GM12865 (cell line): ENCODE data around the gene WNT4.
A peak's percentile ranks its signal among the peaks of the same experiment; 100 is the strongest.

Experiments used
- DNase-seq: peaks from one replicate; pipeline ENCODE4 v3.0.0; 2010; ENCODE audit warnings: low read depth
- H3K4me3 ChIP-seq: 2 replicates; pipeline ENCODE4 v1.5.1; 2011; ENCODE audit warnings: mild to moderate bottlenecking, low read depth, low read length, control low read depth
- TF ChIP-seq, protein P1 (sequence below): IDR thresholded peaks from 2 replicates; pipeline ENCODE4 v1.5.1; 2011; ENCODE audit warnings: low read length, control low read depth, low read depth, inconsistent platforms; ENCODE audit not compliant: insufficient read depth; ENCODE audit errors: missing control alignments

WNT4 gene

DNA sequence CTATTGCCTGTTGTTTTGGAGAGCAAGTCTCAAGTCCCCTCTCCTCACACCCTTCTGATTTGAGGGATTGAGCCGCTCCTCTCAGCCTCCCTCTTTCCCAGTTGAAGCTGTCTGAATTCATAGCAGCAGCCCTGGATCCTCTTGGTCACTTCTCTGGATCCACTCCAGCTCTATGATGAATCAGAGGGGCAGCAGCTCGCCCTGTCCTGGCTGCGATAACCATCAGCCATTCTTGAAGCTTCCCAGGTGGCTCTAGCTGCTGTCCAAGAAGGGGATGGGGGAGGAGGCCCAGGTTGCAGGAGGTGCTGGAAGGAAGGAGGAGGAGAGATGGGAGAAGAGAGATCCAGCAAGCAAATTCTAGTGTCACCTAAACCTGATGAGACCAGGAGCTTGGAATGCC, 31.3 kb downstream of the WNT4 start:
- no peak overlapping the region for H3K4me3 ChIP-seq
- TF ChIP-seq, protein P1, sequence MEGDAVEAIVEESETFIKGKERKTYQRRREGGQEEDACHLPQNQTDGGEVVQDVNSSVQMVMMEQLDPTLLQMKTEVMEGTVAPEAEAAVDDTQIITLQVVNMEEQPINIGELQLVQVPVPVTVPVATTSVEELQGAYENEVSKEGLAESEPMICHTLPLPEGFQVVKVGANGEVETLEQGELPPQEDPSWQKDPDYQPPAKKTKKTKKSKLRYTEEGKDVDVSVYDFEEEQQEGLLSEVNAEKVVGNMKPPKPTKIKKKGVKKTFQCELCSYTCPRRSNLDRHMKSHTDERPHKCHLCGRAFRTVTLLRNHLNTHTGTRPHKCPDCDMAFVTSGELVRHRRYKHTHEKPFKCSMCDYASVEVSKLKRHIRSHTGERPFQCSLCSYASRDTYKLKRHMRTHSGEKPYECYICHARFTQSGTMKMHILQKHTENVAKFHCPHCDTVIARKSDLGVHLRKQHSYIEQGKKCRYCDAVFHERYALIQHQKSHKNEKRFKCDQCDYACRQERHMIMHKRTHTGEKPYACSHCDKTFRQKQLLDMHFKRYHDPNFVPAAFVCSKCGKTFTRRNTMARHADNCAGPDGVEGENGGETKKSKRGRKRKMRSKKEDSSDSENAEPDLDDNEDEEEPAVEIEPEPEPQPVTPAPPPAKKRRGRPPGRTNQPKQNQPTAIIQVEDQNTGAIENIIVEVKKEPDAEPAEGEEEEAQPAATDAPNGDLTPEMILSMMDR = no peak
- DNase-seq = no peak

- TF ChIP-seq, protein P1 = no peak
- no peak for DNase-seq
- no peak overlapping the region for H3K4me3 ChIP-seq
These were observed 31.8 kb downstream of the WNT4 start for GRCh38 chr1:22111115-22111514.

DNA sequence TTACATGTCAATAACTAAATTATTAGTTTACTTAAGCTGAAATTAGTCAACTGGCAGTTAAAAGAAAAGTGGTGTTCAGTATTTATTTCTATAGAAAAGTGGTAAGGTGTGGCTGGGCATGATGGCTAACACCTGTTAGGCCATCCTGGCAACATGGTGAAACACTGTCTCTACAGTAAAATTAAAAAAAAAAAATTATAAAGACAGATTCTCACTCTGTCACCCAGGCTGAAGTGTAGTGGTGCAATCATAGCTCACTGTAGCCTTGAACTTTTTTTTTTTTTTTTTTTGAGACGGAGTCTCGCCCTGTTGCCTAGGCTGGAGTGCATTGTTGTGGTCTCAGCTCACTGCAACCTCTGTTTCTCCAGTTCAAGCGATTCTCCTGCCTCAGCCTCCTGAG, 32.9 kb downstream of the WNT4 start:
- H3K4me3 ChIP-seq = no peak overlapping the region
- no peak for DNase-seq
- TF ChIP-seq, protein P1 = no peak

DNA sequence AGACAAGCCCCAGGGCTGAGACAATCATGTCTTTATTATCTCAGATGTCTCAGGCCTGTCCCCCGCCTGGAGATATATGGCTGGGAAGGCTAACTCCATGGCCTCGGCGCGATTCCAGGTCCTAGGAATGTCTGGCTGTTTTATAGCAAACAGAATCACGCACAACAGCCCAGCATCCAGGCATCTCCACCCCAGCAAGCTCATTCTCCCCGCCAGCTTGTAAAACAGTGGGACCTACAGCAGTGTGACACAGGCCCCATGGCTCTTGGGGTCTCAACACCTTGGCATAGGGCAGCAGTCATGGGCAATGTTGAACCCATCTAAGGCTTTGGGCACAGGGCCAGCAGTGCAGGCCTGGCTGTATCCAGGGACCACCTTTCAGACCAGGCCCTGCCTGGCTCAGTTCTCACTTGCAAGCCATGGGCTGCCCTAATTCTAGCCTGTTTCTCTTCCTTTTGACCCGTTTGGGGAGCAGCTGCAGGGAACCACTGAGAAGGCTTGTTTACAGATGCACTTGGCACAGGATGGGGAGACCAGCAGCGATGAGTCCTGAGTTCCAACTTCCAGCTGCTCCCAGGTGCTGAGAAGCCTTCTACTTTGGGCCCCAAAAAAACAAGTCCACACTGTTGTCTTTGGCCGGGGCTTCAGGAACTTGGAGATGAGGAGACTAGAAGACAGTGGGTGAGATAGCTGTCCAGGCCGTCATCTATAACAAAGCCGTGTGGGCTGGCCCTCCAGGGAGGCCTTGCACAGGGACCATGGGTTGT, 34.4 kb downstream of the WNT4 start:
- no peak overlapping the region for H3K4me3 ChIP-seq
- DNase-seq = no peak
- TF ChIP-seq, protein P1 = no peak

GRCh38 chr1:22107126-22107525, 35.8 kb downstream of the WNT4 start:
- TF ChIP-seq, protein P1 = no peak
- DNase-seq = no peak
- no peak overlapping the region for H3K4me3 ChIP-seq

DNA sequence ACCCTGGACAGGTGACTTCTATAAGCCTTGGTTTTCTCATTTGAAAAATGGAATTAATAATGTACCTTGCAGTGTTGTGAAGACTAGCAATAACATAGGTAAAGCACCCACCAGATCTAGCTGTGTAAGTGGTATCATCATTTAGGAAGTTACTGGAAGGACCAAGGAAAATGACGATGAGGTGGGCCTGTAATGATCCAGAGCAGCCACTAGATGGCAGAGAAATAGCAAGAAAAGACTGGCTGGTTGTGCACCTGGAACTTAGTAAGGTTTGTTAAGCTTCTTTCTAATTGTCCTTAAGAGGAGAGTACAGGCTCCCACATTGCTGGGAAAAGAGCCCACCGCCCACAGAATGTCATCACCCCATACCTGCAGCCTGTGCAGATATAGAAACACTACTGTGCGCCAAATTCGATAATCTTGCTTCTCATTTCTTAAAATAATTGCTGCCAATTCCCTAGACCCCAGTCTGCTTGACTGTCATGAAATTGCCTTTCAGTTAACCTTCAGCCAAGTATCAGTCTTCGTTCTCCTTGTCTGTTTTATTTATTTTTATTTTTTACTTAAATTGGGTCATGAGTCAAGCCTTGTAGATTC, 37.2 kb downstream of the WNT4 start:
- peak; percentile 72 for DNase-seq
- no peak overlapping the region for H3K4me3 ChIP-seq
- TF ChIP-seq, protein P1 = peak; percentile 79

- peak; percentile 73 for DNase-seq
- TF ChIP-seq, protein P1 = no peak
These were observed 37.9 kb downstream of the WNT4 start for GRCh38 chr1:22104865-22105437.

More at GRCh38 chr1:22104865-22105437, 37.9 kb downstream of the WNT4 start:
- no peak overlapping the region for H3K4me3 ChIP-seq
